T-helper 17 cell (primary cell): Measurements from ENCODE around the gene GNS. TPM values are rescaled to one million over a fixed set of nuclear protein-coding genes. Genes with fewer than 3 reads are reported as not detected.

Experiments
- ATAC-seq: fragments of 150-1000 bp; cut with Tn5 transposase; 2 replicates; pipeline ENCODE4 v1.10.0; 2021; ENCODE audit warnings: mild to moderate bottlenecking, moderate library complexity
- DNase-seq, 3 donors: peaks; one replicate each; pipeline versions ENCODE4 v3.0.0 to v3.0.0-alpha.2; 2020 to 2021
- H3K9me3 ChIP-seq: one replicate; pipeline ENCODE4 v1.7.0; 2013; ENCODE audit warnings: low read length, mild to moderate bottlenecking; ENCODE audit not compliant: control insufficient read depth, poor library complexity, severe bottlenecking
- H3K27ac Mint-ChIP-seq: one replicate; pipeline ENCODE4 v1.8.0; 2022; ENCODE audit warnings: mild to moderate bottlenecking, moderate library complexity, mixed read lengths
- H3K27me3 Mint-ChIP-seq: one replicate; pipeline ENCODE4 v1.8.0; 2022; ENCODE audit warnings: mixed read lengths
- H3K36me3 Mint-ChIP-seq: one replicate; pipeline ENCODE4 v1.8.0; 2022; ENCODE audit warnings: low read depth, mixed read lengths
- H3K4me1 Mint-ChIP-seq: one replicate; pipeline ENCODE4 v1.8.0; 2022; ENCODE audit warnings: mild to moderate bottlenecking, mixed read lengths
- H3K4me3 Mint-ChIP-seq: one replicate; pipeline ENCODE4 v1.8.0; 2022; ENCODE audit warnings: mild to moderate bottlenecking, moderate library complexity, mixed read lengths
- total RNA-seq, 4 donors: library from RNA in 2 of 4; stranded (reverse) in 2 of 4; gene quantifications; one replicate each; pipeline ENCODE4 v1.2.3 and lab custom pipeline; 2022 to 2026

GNS gene
- total RNA-seq, 2 donors from 2014 or later, result 21.0 to 22.4 TPM

GRCh38 chr12:64740646-64741045, 18.6 kb downstream of the GNS start:
- ATAC-seq (no peak), DNase-seq (no peak)
- H3K4me3 Mint-ChIP-seq, result no peak overlapping the region
- peaks cover 13% of the 10 kb centered on the region for H3K4me1 Mint-ChIP-seq
- H3K36me3 Mint-ChIP-seq, result peaks cover 16% of the 10 kb centered on the region
- H3K27me3 Mint-ChIP-seq, result no peaks in the 10 kb centered on the region
- H3K27ac Mint-ChIP-seq, result peak overlapping the region; percentile 34
- H3K9me3 ChIP-seq, result no peaks in the 10 kb centered on the region

GRCh38 chr12:64739778-64740177, 19.4 kb downstream of the GNS start:
- DNase-seq (no peak), ATAC-seq (no peak)
- Mint-ChIP-seq H3K4me3 (no peak overlapping the region), H3K4me1 (peaks cover 13% of the 10 kb centered on the region), H3K36me3 (peaks cover 16% of the 10 kb centered on the region), H3K27ac (peak overlapping the region; percentile 45), H3K27me3 (no peaks in the 10 kb centered on the region)
- no peaks in the 10 kb centered on the region for H3K9me3 ChIP-seq

- no peak overlapping the region for H3K4me3 Mint-ChIP-seq
Observed at GRCh38 chr12:64737539-64737938, 21.7 kb downstream of the GNS start.

GRCh38 chr12:64736771-64737170, 22.4 kb downstream of the GNS start:
- ATAC-seq, result no peak
- peaks cover 12% of the 10 kb centered on the region for H3K36me3 Mint-ChIP-seq
- H3K27me3 Mint-ChIP-seq, result no peaks in the 10 kb centered on the region
- H3K4me1 Mint-ChIP-seq, result peaks cover 15% of the 10 kb centered on the region
- H3K27ac Mint-ChIP-seq, result peak overlapping the region; percentile 84
- no peak overlapping the region for H3K4me3 Mint-ChIP-seq
- no peaks in the 10 kb centered on the region for H3K9me3 ChIP-seq
- no peak for DNase-seq

More at GRCh38 chr12:64737539-64737938, 21.7 kb downstream of the GNS start:
- no peaks in the 10 kb centered on the region for H3K27me3 Mint-ChIP-seq
- peaks cover 15% of the 10 kb centered on the region for H3K4me1 Mint-ChIP-seq
- peak overlapping the region; percentile 84 for H3K27ac Mint-ChIP-seq
- no peaks in the 10 kb centered on the region for H3K9me3 ChIP-seq
- no peak for DNase-seq
- peak; percentile 83 for ATAC-seq
- peaks cover 12% of the 10 kb centered on the region for H3K36me3 Mint-ChIP-seq

GRCh38 chr12:64735442-64735841, 23.8 kb downstream of the GNS start:
- peaks cover 20% of the 10 kb centered on the region for H3K4me1 Mint-ChIP-seq
- H3K36me3 Mint-ChIP-seq, result peaks cover 12% of the 10 kb centered on the region
- DNase-seq, result no peak
- no peak overlapping the region for H3K27ac Mint-ChIP-seq
- no peaks in the 10 kb centered on the region for H3K27me3 Mint-ChIP-seq
- no peak for ATAC-seq
- H3K4me3 Mint-ChIP-seq, result no peak overlapping the region
- H3K9me3 ChIP-seq, result no peaks in the 10 kb centered on the region

GRCh38 chr12:64733857-64734256, 25.3 kb downstream of the GNS start:
- no peaks in the 10 kb centered on the region for H3K9me3 ChIP-seq
- no peak for DNase-seq
- no peak overlapping the region for H3K4me3 Mint-ChIP-seq
- H3K27me3 Mint-ChIP-seq, result no peaks in the 10 kb centered on the region
- H3K27ac Mint-ChIP-seq, result no peak overlapping the region
- peaks cover 4% of the 10 kb centered on the region for H3K36me3 Mint-ChIP-seq
- H3K4me1 Mint-ChIP-seq, result peaks cover 25% of the 10 kb centered on the region
- ATAC-seq, result no peak

DNA sequence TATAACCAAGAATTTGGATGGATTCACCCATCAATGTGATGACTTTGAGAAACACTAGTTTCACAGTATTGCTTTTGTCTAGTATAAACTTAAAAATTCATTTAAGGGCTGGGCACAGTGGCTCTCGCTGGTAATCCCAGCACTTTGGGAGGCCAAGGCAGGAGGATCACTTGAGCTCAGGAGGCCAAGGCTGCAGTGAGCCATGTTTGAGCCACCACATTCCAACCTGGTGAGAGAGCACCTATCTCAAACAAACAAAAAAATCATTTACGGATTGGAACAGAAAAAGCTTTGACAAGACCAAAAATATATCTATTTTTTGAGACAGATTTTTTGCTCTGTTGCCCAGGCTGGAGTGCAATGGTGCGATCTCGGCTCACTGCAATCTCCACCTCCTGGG, 27.5 kb downstream of the GNS start:
- Mint-ChIP-seq H3K4me3 (no peak overlapping the region), H3K27me3 (no peaks in the 10 kb centered on the region), H3K36me3 (peaks cover 5% of the 10 kb centered on the region), H3K4me1 (peaks cover 14% of the 10 kb centered on the region), H3K27ac (peak overlapping the region; percentile 90)
- H3K9me3 ChIP-seq, result no peaks in the 10 kb centered on the region
- ATAC-seq (no peak), DNase-seq (no peak)

GRCh38 chr12:64730588-64730969, 28.6 kb downstream of the GNS start:
- H3K9me3 ChIP-seq, result no peaks in the 10 kb centered on the region
- no peak for DNase-seq
- Mint-ChIP-seq H3K4me3 (peak overlapping the region; percentile 28), H3K36me3 (peaks cover 3% of the 10 kb centered on the region), H3K27ac (peak overlapping the region; percentile 90), H3K27me3 (no peaks in the 10 kb centered on the region), H3K4me1 (peaks cover 14% of the 10 kb centered on the region)
- peak; percentile 10 for ATAC-seq

- no peaks in the 10 kb centered on the region for H3K9me3 ChIP-seq
- ATAC-seq, result peak; percentile 33
- Mint-ChIP-seq H3K4me3 (peak overlapping the region; percentile 28), H3K27me3 (no peaks in the 10 kb centered on the region), H3K4me1 (peaks cover 14% of the 10 kb centered on the region), H3K27ac (peak overlapping the region; percentile 90), H3K36me3 (peaks cover 3% of the 10 kb centered on the region)
- no peak for DNase-seq
Observed at GRCh38 chr12:64729909-64730587, 29.2 kb downstream of the GNS start.

DNA sequence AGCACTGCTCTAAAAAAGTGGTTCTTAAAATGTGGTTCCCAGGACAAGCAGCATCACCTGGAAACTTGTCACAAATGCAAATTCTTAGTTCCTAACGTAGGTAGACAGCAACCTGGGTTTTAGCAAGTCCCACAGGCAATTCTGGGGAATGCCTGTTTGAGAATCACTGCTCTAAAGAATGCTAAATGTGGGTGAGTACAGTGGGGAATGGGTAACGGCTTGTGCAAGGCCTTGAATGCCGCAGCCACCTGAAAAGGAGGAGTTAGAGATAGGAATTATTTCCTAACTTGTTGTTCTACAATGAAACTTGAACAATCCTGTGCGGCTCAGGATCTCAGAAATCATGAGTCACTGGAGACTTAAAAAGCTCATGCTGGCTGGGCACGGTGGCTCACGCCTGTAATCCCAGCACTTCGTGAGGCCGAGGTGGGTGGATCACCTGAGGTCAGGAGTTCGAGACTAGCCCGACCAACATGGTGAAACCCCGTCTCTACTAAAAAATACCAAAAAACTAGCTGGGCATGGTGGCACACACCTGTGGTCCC, 34.9 kb downstream of the GNS start:
- Mint-ChIP-seq H3K4me1 (peaks cover 13% of the 10 kb centered on the region), H3K27ac (peak overlapping the region; percentile 90), H3K4me3 (no peak overlapping the region), H3K36me3 (peaks cover 10% of the 10 kb centered on the region), H3K27me3 (no peaks in the 10 kb centered on the region)
- H3K9me3 ChIP-seq, result no peaks in the 10 kb centered on the region
- ATAC-seq (no peak), DNase-seq (no peak)

DNA sequence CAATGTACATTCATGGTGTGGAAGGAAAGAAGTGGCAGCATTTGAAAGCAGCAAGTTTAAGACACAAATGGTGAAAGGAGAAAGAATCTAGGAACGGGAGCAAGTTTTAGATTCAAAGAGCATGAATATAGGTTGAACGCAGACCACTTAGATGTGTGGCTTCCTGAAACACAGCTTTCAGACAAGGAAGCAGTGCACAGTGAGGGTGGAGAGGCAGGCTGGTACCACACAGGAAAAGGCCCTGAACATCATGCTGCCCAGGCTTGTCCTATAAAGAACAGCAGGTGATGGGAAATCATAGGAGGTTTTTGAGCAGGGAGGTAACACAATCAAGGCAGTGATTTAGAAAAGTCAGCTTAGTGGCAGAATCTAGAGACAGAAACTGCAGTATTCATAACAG, 35.6 kb downstream of the GNS start:
- no peaks in the 10 kb centered on the region for H3K9me3 ChIP-seq
- Mint-ChIP-seq H3K4me3 (no peak overlapping the region), H3K27me3 (no peaks in the 10 kb centered on the region), H3K27ac (peak overlapping the region; percentile 90), H3K4me1 (peaks cover 13% of the 10 kb centered on the region), H3K36me3 (peaks cover 10% of the 10 kb centered on the region)
- DNase-seq, result no peak
- ATAC-seq, result peak; percentile 67

GRCh38 chr12:64722835-64723234, 36.4 kb downstream of the GNS start:
- no peak for ATAC-seq
- peaks cover 10% of the 10 kb centered on the region for H3K36me3 Mint-ChIP-seq
- H3K4me3 Mint-ChIP-seq, result no peak overlapping the region
- no peaks in the 10 kb centered on the region for H3K27me3 Mint-ChIP-seq
- H3K9me3 ChIP-seq, result no peaks in the 10 kb centered on the region
- DNase-seq, result no peak
- H3K27ac Mint-ChIP-seq, result no peak overlapping the region
- H3K4me1 Mint-ChIP-seq, result peaks cover 13% of the 10 kb centered on the region

- DNase-seq (no peak), ATAC-seq (no peak)
- Mint-ChIP-seq H3K4me3 (no peak overlapping the region), H3K4me1 (peaks cover 13% of the 10 kb centered on the region), H3K27ac (no peak overlapping the region), H3K27me3 (no peaks in the 10 kb centered on the region), H3K36me3 (peaks cover 11% of the 10 kb centered on the region)
- no peaks in the 10 kb centered on the region for H3K9me3 ChIP-seq
Observed at GRCh38 chr12:64720884-64721283, 38.3 kb downstream of the GNS start.

- H3K27ac Mint-ChIP-seq, result no peak overlapping the region
- ATAC-seq, result no peak
Observed at GRCh38 chr12:64718649-64719048, 40.6 kb downstream of the GNS start.

More at GRCh38 chr12:64718649-64719048, 40.6 kb downstream of the GNS start:
- peaks cover 8% of the 10 kb centered on the region for H3K4me1 Mint-ChIP-seq
- H3K27me3 Mint-ChIP-seq, result no peaks in the 10 kb centered on the region
- no peak overlapping the region for H3K4me3 Mint-ChIP-seq
- DNase-seq, result no peak
- peaks cover 14% of the 10 kb centered on the region for H3K36me3 Mint-ChIP-seq
- H3K9me3 ChIP-seq, result no peaks in the 10 kb centered on the region
